ENCODE measurements around the gene ALK.

Gene ALK

DNA sequence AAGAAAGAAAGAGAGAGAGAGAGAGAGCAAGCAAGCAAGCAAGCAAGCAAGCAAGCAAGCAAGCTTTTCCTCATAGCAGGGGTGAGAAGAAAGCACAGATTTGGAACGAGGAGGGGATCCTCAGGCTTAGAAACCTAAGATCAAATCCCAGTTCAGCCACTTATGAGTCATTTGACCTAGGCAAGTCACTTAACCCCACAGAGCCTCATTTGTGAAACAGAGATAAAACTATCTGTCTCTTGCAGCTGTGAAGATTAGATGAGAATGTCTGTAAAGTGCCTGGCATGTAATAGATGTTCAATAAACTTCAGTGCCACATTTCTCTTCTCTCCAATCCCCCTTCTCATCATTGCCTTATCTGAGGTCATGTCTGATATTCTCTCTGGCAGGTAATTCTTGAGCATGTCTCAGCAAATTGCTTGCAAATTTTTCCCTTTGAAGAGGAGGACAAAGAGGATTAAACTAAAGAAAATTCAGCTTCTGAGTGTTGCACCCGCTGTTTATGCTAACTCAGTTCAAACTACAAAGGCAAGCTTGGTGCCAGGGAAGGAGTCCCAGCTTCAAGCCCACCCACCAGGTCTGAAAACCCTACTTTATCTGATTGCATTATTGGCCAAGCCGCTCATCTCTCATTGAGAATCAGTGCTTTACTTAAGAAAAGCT, 20.3 kb downstream of the ALK start:
- no peak for DNase-seq

DNA sequence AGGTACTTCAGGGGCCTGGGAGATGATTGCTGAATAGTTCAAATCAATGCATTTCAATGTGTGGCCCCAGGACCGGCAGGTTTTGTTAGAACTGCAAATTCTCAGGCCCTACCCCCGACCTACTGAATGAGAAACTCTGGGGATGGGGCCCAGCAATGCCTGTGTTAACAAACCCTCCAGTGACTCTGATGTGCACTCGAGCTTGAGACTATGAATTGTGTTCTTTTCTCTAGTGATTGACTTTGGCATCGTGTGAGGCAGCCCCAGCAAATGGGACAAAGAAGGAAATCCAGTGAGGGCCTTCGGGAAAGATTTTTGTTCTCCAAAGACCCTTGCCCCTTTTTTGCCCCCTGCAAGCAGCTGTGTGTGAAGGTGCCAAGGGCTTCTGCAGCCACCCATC, 22.4 kb downstream of the ALK start:
- DNase-seq: no peak

DNA sequence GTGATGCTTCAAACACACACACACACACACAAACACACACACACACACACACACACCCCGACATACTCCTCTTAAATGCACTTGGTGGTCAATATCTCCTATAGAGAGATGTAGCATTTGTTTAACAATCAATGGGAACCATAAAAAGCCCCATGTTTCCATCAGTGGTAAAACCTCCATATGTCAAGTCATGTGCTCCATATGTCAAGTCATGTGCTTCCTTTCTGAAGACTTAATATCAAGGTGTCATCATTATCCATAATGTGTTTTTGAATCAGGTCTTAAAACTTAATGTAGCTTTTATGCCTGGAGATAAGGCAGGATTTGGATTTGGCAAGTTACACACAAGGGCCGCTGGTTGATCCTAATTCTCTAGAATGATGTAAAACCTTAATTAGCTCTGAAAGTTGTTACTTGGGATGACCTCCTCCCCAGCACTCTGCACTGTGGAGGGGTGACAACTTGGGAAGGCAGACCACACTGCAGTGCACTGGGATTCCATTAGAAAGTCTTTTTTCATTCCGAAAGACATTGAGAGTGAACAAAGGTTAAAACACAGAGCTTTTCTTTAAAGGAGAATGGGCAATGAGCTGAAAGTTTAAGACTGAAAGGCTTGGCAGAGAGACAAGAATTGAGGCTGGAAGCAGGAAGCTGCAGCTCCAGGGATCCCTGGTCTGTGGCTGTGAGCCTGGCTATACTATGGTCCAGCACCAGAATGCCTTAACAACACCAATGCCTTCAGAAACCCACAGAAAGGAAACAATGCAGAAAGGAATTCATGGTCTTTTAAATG, 26.4 kb downstream of the ALK start:
- no peak for DNase-seq

DNA sequence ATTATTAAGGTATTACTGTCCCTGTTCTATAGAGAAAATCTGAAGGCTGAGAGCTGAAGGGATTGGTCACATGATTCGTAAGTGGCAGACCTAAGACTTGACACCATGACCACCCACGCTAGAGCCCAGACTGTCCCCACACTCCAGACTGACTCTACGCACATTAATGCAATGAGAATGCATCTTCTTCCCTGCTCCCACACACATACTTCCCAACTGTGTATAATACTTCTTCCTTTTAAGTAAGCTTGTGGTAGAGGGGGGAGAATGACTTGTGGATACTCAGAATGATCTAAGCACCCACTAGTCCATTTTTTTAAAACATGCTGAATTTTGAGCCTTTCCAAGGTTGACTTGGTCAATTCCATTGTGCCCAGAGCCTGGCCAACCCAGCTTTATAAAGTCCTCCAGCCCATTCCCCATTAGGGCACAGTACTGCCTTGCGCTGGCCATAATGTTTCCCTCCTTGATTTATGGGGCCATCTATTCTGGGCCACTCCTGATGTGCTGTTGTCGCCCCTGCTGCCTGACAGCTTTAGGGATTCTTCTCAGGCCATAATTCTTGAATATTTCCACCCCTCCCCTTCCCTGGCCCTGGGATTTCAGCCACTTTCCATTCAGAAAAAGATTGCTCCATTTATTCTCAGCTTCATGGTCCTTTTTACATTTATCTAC, 28.7 kb downstream of the ALK start:
- DNase-seq: no peak

- no peak for DNase-seq
These were observed 40.2 kb downstream of the ALK start for GRCh38 chr2:29881089-29881730.

DNA sequence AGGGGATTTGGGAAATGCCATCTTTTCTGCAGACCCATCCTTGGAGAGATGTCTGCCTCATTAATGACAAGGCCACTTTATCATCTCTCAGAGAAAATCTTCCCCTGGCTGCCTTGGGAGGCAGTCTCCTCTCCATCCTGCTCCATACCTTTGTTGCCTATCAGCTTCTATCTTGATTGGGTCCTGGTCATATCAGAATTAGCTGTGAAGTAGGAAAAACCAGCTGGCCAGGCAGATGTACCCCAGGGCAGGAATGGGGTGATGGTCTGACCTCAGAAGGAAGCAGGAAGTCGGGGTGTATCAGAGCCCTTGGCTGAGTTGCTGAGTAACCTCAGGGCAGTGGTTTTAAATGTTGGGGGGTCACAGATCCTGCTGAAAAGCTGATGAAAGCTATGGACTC, 41.3 kb downstream of the ALK start:
- DNase-seq: no peak

DNA sequence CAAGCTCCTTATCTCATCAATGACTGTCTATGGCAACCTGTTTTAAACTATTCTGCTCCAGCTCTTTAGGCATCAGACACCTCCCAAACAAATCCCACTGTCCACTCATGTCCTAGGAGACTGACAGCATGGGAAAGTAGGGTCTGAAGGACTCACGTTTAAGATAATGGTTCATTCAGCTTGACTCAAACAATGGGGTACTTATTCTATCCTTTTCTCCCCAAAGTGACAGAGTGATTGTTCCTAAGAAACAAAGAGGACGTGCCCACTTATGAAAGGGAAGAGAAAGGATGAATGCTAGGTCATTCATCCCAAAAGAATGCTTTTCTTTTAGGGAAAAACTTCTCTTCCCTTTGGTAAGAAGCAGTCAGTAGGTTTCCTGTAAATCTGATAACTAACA, 41.9 kb downstream of the ALK start:
- no peak for DNase-seq

DNA sequence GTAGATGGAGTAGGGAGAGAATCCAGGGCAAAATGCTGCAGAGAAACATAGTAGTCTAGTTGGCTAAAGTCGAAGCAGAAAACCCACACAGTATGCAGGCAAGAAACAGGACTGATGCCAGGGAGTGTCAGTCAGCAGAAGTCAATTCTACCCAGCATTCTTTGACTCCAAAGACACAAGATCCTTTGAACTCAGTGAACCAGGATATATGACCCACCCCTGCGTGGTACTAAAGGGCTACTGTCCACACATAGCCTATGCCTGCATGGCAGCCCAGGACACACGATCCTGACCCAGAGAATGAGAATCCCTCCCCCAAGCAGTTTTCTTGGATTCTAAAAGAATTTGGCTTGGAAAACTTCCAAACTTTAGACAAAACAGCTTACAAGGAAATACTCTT, 42.5 kb downstream of the ALK start:
- no peak for DNase-seq

DNA sequence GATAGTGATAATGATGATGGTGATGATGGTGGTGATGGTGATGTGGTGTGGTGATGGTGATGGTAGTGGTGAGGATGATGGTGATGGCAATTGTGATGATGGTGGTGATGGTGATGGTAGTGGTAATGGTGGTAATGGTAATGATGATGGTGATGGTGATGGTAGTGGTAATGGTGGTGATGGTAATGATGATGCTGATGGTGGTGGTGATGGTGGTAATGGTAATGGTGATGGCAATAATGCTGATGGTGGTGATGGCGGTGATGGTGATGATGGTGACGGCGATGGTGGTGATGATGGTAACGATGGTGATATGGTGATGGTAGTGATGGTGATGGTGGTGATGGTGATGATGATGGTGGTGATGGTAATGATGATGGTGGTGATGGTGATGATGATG, 45.0 kb downstream of the ALK start:
- no peak for DNase-seq

DNA sequence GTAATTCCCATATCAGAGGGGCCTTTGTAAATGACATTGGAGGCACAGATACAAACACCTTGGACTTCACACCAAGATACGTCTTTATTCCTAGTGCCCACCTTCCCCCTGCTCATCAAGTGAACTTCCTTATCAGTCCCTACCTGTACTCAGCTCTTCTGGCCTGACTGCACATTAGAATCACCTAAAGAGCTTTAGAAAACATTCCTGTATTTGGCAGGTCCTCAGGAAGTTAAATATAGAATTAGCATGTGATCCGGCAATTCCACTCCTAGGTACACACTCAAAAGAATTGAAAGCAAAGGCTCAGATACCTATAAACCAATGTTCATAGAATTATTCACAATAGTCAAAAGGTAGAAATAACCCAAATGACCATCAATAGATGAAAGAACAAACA, 46.6 kb downstream of the ALK start:
- no peak for DNase-seq

GRCh38 chr2:29872870-29873269, 48.5 kb downstream of the ALK start:
- no peak for DNase-seq

DNA sequence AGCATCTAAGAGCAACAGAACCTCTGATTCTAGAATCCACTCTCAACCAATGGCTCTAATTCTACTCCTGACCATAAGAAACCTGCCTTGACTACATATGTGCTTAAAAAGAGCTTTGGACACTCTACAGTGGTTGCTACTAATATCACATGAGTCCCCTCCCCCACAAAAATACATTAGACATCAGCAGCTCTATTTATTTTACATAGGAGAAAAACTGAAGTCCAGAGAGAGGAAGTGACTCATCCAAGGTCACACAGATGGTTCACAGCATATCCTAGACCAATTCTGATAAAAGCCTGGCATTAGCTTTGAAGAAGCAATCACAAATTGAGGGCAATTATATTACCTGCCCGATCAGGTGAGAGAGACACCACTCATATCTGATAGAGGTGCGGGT, 49.8 kb downstream of the ALK start:
- DNase-seq: peak in 1 of 2 donors; percentile 12

DNA sequence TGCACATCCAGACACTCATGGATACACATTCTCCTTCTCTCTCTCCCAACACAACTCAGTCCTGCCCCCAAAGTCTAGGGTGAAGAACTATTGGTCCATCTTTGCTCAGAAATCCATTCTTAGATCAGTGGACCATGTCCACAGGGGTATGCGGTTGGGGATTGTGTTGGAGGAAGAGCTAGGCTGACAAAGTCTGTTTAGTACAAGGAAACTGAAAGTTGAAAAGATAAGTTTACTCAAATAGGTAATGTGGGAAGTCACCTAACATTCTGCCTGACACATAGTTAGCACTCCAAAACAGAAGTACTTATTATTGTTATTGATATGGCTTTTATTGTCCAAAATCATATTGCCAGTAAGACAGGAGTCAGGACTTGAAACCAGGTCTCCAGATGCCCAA, 55.9 kb downstream of the ALK start:
- DNase-seq: no peak

DNA sequence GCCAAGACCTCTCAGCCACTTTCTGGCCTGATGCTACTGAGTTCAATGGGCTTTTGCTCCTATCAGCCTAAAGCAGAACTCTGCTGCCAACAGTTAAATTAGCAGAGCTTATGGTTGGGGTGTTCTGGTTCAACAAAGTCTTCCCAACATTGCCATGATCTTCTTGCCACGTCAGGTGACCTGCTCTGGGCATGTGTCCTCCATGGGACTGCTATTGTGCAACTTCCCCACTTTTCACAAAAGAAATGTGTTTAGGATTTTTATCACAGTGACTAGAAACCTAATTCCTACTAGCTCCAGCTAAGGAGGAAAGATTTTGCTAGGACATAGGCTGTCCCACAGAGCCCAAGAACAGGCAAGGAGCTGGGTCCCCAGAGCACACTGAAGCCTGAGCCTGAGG, 56.4 kb downstream of the ALK start:
- peak in 1 of 2 donors; percentile 19 for DNase-seq

DNA sequence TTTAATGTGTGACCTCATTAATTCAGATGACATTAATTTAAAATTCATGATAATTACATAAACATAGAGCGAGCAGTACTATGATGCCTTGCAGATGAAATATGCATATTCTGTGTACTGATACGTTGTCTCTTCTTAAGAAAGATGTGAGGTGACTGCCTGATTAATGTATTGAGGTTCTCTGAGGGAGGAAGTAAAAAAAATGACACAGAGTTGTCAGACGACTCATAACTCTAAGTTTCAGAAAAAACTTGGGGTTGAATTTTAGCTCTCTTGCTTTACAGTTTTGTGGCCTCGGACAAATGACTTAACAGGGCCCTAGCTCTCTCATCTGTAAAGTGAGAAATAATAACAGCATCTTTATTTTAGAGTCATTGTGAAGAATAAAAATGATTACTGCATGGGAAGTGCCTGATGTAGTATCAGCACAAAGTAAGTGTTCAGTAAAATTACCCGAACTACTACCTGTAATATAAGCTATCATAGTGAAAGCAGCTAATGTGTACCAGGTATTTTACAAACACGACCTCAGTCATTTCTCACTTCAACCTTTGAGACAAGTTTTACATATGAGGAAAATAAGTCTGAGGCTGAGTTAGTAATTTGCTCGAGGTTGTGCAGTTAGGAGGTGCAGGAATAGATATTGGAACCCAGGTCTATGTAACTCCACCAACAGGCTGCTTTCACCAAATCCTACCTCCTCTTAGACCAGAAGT, 65.3 kb downstream of the ALK start:
- no peak for DNase-seq

GRCh38 chr2:29850794-29851193, 70.6 kb downstream of the ALK start:
- DNase-seq: no peak

- no peak for DNase-seq
These were observed 72.6 kb downstream of the ALK start for GRCh38 chr2:29848566-29849310.

- no peak for DNase-seq
These were observed 73.5 kb downstream of the ALK start for GRCh38 chr2:29847886-29848285.

DNA sequence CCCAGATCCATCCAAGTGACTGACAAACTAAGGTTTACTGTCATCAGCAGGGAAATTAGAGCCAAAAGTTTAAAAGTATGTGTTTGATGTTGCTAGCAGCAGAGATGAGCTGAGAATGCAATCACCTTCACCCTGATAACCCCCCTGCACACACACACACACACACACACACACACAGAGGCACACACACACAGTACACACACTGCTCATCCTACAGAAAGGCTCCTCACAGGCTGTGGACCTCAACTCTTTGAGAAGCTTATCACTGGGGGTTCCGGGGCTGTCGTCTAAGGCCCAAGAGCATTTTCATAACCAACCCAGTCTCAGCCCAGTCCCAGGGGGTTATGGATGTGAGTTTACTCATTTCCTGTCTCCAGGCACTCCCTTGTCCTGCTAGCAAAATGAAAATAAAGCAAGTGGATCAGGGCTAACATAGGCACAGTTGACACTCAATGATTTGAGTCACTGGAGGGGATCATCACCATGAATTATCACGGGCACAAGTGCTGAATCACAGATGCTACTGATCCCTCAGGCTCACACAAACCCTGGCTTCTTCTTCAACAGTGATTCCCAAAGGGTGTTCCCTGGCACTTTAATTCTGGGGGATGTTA, 76.6 kb downstream of the ALK start:
- DNase-seq: no peak

DNA sequence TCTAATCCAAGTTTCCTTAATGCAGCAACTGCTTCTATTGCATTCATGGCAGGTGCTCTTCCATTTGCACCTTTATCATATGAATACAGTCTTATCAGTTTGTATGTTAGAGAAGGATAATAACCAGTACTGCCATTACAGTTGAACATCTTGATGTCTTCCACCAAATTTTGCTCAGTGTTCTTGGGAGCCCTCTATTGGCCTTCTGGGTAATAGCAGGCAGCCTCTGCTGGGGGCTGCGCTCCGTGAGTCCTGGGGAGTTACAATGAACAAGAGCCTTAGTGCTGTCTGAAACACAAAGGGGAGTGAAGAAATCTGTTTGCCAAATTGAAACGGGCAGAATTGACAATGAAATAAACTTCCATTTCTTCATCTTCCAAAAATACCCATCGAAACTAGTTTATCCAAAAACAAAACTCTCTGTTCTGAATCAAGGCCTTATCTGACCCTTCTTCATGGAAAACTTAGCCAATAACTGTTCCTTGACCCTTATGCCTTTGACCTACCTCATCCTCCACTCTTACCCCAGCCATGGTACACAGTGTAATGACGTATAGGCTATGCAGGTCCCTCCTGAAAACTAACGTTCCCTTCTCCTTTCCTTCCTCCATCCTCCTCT, 79.9 kb downstream of the ALK start:
- DNase-seq: peak; percentile 17 to 37

GRCh38 chr2:29839306-29839705, 82.1 kb downstream of the ALK start:
- DNase-seq: no peak
